GM18858 (cell line): ENCODE results near the gene UBN1.

Experiments
- ATAC-seq: cut with Tn5 transposase; IDR thresholded peaks from one replicate; pipeline ENCODE4 v1.9.1; 2021; ENCODE audit not compliant: unreplicated experiment

UBN1 gene

DNA sequence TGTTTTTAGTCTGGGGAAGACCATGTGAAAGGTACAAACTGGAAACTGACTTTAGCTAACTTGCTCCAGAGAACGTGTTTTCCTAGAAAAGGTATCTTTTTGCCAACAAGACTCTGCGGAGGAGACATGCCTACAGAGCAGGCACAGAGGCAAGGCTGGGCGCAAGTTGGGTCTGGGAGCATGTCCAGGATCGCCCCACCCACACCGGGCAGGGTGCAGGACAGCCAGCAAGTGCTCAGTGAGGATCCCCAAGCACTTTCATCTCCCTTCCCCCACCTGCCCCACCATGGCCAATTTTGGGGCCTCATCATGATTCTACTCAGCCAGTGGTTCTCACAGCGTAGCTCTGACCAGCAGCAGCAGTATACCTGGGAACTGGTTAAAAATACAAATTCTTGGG lies 26.6 kb upstream of the UBN1 start:
- no peak for ATAC-seq

GRCh38 chr16:4825196-4825595 lies 22.1 kb upstream of the UBN1 start:
- ATAC-seq, result no peak

DNA sequence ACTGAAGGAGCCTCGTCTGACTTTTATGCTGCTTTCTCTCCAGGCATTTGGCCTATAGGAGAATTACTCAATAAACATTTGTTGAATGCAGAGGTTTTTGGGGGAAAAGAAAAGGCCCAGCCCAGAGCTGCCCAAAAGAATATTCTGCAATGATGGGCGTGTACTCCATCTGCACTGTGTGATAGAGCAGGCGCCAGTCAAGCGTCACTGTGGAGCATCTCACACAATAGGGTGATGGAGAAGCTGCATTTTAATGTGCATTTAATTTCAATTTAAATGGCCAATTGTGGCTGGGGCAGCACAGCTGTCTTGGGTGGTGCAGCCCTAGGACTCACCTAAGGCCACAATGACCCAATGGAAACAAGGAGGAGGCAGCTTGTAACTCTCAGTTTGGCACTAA lies 20.8 kb upstream of the UBN1 start:
- no peak for ATAC-seq

DNA sequence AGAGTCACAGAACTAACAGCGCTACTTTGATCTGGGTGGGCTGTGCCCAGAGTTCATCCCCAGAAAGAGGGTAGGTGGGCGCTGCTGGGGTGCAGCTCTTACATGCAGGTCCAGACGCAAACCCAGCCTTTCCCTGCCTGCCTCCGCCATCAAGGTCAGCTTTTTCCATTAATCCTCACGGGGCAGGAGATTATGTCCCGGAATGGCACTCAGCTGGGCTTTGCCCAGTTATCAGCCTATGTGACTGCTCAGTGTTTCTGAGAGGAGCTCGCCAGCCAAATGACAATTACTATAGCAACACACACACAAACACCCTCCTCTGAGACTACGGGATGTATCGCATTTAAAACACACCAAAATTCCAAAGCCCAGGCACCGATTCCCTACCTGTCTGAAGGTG lies 20.3 kb upstream of the UBN1 start:
- no peak for ATAC-seq

DNA sequence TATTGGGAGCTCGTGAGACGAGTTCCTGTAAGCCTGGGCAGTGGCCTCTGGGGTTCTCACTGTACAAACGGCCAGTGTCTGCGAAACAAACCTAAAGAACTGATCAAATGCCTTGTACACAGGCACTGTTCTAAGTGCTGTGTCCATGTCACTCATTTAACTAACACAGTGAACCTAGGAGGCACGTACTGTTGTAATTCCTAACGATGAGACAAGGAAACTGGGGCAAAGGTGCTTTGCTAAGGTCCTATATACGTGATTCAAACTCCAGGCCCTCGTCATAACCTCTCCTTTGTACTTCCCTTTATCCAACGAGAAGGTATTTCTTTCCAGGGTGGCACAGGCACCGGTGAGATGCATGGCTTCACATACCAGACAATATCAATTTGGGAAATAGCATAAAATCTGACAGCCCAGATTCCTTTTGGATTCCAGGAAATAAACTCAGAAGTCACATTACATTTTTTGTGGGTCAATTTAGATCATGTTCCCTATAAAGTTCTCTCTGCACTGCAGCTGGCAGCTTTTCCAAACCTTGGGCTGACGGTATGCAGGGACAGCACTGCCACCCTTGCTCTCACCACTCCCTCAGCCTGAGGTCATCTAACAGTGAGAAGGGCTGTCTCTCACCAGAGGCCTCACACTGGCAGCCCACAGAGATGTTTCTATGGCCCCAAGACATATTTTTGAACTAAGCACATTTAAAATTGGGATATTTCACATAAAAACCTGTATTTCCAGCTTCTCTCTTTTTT lies 18.5 kb upstream of the UBN1 start:
- ATAC-seq, result no peak

- ATAC-seq, result no peak
Measured at GRCh38 chr16:4830408-4830807, 16.9 kb upstream of the UBN1 start.

GRCh38 chr16:4831616-4832015 lies 15.7 kb upstream of the UBN1 start:
- no peak for ATAC-seq

DNA sequence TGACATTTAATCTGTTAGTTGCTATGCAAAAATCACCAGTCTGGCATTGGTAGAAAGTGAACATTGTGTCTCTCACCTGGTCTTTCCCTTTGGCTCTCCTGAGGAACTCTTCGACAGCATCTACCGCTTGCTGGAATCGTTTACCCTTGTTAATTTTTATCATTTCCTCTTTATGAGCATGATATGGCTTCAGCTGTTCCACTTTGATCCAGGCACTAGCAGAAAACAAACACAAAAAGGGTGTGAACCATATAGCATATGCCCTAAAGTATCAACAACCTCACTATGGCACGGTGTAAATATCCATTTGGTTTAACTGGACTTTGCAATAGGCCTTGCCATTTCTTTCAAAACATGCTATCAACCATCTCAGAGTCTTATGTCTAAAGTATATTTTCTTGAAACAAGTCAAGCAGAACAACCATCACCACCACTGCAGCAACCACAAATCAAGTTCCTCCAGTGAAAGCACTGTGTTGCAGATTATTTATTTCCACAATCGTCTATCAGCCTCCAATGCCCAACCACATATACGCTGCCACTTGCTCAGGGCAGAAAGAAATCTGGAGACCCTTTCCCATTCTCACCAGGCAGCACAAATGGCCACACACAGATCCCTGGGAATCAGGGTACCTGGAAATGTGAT lies 14.5 kb upstream of the UBN1 start:
- ATAC-seq, result no peak

- no peak for ATAC-seq
Measured at GRCh38 chr16:4833584-4833983, 13.7 kb upstream of the UBN1 start.

DNA sequence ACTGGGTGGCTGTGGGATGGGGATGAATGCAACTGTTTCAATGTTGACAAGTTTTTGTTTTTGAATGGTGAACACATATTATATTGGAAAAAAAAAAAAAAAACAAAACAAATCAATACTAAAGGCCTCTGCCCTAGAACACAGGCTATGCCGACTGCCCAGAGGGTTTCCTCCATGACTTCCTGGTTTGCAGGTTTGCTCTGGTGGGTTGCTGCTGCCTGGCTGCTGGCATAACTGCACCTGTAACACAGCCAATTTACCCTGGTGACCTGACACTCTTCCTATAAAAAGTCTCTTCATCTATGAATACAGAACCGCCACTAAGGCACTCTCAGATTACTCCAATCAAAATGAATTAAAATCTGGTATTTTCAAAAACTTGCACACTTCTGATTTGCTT lies 10.6 kb upstream of the UBN1 start:
- ATAC-seq, result no peak

GRCh38 chr16:4837733-4838501 lies 9.4 kb upstream of the UBN1 start:
- ATAC-seq, result no peak

GRCh38 chr16:4839942-4840341 lies 7.3 kb upstream of the UBN1 start:
- ATAC-seq, result no peak

- no peak for ATAC-seq
Measured at GRCh38 chr16:4840984-4841383, 6.3 kb upstream of the UBN1 start.

GRCh38 chr16:4846503-4846900 lies 779 bp upstream of the UBN1 start:
- ATAC-seq, result peak; percentile 16

DNA sequence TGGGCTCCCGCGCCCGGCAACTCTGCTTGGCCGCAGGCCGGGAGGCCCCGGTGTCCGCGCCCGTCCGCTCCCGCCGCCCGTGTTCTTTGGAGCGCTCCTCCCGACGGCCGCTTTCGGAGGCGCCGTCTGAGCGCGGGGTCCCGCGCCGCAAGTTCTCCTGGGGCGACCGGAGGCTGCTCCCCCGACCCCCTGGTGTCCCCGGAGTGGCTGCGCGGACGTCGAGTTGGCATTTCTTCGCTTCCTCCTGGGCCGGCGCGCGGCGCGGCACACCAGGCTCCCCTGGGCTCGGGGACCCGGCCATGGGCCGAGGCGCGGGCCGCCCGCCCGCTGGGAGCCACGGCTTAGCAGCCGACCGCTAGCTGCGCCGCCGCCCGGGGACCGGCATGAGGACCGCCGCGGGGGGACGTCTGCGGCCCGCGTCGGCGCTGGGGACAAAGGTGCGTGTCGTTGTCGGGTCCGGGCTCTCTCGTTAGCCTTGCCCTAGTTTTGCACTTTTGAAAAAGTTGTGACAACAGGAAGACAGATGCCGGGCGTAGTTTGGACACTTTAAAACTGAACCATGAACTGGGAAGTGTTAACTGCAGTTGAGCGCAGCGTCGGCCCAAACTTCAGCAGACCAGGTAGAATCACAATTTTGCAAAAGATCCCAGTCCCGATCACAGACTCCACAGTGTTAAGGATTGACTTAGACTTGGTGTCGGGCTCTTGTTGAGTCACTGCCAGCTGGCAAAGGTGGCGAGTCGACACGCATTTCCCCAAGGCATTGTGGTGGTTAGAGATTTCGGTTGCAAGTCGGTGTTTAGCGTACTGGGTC lies 700 bp downstream of the UBN1 start:
- ATAC-seq, result peak; percentile 5

DNA sequence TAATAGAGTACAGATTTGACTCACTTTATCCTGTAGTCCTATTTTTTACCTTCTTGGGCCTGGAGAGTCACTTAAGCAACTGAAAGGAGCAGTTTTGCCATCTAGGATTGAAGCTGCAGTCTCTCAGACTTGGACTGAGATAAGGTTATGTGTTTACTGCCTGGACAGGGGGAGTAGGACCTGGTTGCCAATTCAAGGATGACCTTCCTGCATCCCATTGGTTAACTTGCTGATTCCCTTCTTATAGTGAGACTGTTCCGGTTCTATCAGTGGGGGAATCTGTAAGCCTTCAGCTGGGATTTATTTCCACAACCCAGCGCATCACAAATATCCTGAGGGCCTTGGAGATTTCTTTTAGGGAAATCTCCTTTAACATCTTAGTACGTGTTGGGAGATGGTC lies 2.9 kb downstream of the UBN1 start:
- no peak for ATAC-seq

DNA sequence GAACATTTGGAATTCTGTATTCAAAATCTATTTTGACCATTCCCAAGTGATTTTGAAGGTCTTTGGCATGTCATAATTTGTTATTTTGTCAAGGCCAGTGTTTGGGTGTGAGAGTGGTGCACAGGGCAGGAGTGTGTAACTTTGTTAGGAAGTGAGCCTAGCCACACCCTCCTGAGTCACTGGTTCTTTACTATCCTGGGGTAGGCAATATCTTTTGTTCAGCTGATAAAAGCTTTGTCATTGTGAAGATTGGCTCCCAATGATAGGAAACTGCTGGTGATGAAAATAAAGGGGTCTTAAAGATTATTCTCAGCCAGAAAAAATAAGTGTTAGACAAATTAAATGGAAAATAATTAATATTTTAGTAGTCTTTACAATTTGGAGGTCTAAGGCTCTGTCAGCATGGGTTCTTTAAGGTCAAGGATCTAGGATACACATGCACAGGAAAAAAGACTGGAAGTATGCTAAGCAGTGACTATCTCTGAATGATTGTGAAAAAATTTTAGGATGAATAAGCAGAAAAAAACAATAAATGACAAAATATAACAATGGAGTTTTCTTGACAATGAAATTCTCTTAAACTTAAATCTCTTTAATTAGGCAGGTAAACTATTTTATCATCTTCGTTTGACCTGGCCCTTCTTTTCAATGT lies 5.1 kb downstream of the UBN1 start:
- ATAC-seq, result no peak

DNA sequence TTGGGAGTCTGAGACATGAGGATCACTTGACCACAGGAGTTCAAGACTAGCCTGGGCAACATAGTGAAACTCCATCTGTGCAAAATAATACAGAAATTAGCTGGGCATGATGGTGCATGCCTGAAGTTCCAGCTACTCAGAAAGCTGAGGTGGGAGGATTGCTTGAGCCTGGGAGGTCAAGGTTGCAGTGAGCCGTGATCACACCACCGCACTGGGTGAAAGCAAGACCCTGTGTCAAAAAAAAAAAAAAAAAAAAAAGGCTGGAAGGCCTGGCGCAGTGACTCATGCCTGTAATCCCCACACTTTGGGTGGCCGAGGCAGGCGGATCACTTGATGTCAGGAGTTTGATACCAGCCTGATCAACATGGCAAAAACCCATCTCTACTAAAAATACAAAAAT lies 8.1 kb downstream of the UBN1 start:
- ATAC-seq, result no peak

DNA sequence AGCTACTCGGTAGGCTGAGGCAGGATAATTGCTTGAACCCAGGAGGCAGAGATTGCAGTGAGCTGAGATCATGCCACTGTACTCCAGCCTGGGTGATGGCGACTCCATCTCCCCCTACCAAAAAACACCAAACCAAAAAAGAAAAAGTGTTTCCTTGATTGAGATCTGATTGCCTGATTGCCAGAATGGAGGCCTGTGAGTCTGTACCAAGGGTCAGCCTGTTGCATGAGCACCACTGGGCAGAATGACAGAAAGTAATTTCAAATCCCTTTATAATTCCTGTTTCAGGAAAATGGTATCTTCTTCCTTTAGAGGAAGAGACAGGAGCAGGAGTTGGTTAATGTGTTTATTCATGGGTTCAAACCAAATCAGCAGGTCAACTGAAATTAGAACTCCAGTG lies 8.5 kb downstream of the UBN1 start:
- no peak for ATAC-seq

DNA sequence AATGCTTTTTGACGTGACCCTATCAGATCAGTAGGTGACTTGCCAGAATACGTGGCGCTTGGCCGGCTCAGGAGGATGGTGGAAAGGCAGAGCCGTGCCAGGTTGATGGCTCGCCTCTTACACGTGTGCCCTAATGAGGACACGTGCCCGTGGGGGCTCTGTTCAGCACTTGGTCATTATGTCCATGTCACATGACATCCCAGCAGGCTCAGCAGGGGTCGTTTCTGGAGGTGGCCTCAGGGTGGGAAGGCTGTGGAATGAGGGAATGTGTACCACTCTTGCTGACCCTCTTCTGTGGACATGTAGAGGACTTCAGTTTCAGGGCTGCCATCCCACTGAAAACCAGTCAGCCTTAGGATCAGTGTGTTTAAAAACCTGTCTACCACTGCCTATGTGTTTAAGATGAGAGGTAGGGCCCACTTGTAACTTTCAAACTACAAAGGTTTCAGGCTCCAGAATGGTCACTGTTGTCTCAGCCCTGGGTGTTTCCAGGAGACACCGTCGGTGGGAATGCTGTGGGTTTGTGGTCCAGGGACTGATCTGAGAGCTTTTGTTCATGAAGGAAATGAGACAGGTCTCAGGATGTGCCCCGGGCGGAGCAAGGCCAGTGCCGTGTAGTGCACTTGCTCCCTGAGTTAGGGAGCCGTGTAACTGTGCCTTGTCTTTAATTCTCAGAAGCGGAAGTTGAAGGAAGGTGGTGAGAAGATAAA lies 12.1 kb downstream of the UBN1 start:
- ATAC-seq, result no peak
